Neural crest cell (in vitro differentiated cells): Measurements from ENCODE around the gene WDFY3. TPM values are rescaled to one million over a fixed set of nuclear protein-coding genes. Genes with fewer than 3 reads are reported as not detected.
A peak's percentile ranks its signal among the peaks of the same experiment; 100 is the strongest.

ENCODE experiments used
- DNase-seq: peaks from one replicate; pipeline ENCODE4 v3.0.0; 2021; ENCODE audit warnings: low read depth, mixed read lengths, low spot score
- H3K27ac Mint-ChIP-seq: one replicate; pipeline ENCODE4 v1.8.0; 2021; ENCODE audit warnings: mild to moderate bottlenecking, mixed read lengths; ENCODE audit not compliant: unreplicated experiment
- H3K27me3 Mint-ChIP-seq: 2 replicates; pipeline ENCODE4 v1.8.0; 2021; ENCODE audit warnings: low read depth, mild to moderate bottlenecking, mixed read lengths
- H3K36me3 Mint-ChIP-seq: 2 replicates; pipeline ENCODE4 v1.8.0; 2021; ENCODE audit warnings: low read depth, mild to moderate bottlenecking, mixed read lengths
- H3K4me1 Mint-ChIP-seq: 2 replicates; pipeline ENCODE4 v1.8.0; 2021; ENCODE audit warnings: mixed read lengths
- H3K4me3 Mint-ChIP-seq: one replicate; pipeline ENCODE4 v1.8.0; 2021; ENCODE audit warnings: mild to moderate bottlenecking, mixed read lengths
- H3K9me3 Mint-ChIP-seq: 2 replicates; pipeline ENCODE4 v1.8.0; 2021; ENCODE audit warnings: mixed read lengths
- CTCF ChIP-seq: fragments of 200-600 bp; sonication (generic); conservative IDR thresholded peaks from 2 replicates; pipeline ENCODE4 v1.5.0; 2021; ENCODE audit warnings: antibody characterized with exemption, mild to moderate bottlenecking
- total RNA-seq: library from RNA; stranded (reverse); gene quantifications from 2 replicates; pipeline ENCODE4 v1.2.1, GENCODE V29; 2021

WDFY3 gene
- total RNA-seq, 1 donor from 2014 or later = 53.5 TPM

GRCh38 chr4:84908876-84909275 is 57.6 kb downstream of the WDFY3 start:
- Mint-ChIP-seq H3K36me3 (peaks cover 16% of the 10 kb centered on the region), H3K27ac (no peak overlapping the region), H3K4me1 (no peaks in the 10 kb centered on the region), H3K9me3 (peaks cover 6% of the 10 kb centered on the region), H3K4me3 (no peak overlapping the region), H3K27me3 (no peaks in the 10 kb centered on the region)
- TF ChIP-seq CTCF = no peak
- DNase-seq = no peak

DNA sequence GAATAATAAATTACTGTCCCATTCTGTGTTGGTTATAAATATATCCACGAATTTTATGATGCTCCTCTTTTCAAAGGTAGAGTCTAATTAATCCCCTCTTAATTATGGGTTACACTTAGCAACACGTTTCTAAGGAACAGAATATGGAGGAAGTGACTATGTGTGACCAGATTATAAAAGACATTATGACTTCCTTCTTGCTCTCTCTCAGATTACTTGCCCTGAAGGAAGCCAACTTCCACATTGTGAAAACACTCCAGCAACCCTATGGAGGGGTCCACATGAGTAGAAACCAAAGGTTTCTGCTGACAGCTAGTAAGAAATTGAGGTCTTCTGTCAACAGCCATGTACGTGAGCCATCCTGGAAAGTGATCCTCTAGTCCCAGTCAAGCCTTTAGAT is 59.3 kb downstream of the WDFY3 start:
- Mint-ChIP-seq H3K27me3 (no peaks in the 10 kb centered on the region), H3K4me1 (no peaks in the 10 kb centered on the region), H3K27ac (no peak overlapping the region), H3K9me3 (no peaks in the 10 kb centered on the region), H3K36me3 (peaks cover 6% of the 10 kb centered on the region), H3K4me3 (no peak overlapping the region)
- no peak for TF ChIP-seq CTCF
- no peak for DNase-seq

DNA sequence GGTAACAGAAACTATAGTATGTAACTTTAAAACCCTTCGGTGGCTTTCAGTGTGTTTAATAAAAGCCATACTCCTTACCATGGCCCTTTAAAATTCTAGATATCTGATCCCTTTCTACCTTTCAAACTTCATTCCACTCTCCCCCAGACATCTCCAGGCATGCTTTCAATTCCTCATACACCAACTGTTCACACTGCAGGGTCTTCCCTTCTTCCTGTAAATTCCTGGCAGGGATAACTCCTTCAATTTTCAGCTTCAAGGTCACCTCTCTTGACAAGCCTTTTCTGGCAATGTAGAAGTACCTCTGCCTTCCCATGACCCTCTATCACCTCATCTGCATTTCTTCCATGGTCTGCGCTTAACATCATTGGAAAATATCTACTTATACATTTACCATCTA is 60.8 kb downstream of the WDFY3 start:
- Mint-ChIP-seq H3K9me3 (no peaks in the 10 kb centered on the region), H3K27me3 (no peaks in the 10 kb centered on the region), H3K27ac (peak overlapping the region; percentile 40), H3K4me1 (peaks cover 3% of the 10 kb centered on the region), H3K36me3 (peaks cover 5% of the 10 kb centered on the region), H3K4me3 (no peak overlapping the region)
- TF ChIP-seq CTCF = no peak
- no peak for DNase-seq

DNA sequence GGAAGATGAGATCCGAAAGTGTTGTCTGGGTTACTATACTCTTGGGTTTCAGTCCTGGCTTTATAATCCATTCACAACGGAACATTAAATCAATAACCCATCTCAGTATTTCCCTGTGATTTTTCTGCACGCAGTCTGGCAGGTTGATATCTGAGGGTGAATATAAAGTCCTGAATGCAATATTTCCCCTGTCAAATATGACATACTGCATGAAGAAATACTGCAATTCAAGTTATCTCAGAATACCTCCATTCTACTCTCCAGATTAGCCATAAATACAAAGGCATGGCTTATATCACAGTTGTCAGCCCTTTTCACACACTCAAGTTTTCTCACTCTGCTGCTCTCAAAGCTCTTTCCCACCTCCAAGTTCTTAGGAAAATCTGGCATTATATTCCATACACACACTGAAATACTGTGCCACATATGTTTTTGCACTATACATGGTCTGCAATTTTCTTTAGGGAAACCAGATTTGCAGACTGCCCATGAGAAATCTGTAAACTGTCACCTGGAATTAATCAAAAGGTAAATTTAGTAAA is 64.7 kb downstream of the WDFY3 start:
- Mint-ChIP-seq H3K4me1 (peaks cover 3% of the 10 kb centered on the region), H3K4me3 (no peak overlapping the region)

DNA sequence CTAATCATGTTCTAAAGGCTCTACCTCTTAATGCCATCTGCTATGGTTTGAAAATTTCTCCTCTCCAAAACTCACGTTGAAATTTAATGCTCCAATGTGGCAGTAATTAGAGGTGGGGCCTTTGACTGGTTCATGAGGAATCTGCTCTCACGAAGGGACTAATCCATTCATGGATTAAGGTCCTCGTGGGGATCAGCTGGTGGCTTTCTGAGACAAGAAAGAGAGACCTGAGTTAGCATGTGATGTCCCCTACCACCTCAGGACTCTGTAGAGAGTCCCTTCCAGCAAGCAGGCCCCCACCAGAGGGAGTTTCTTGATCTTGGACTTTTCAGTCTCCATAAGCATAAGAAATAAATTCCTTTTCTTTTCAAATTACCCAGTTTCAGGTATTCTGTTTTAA is 65.3 kb downstream of the WDFY3 start:
- no peaks in the 10 kb centered on the region for H3K9me3 Mint-ChIP-seq
- TF ChIP-seq CTCF = no peak
- DNase-seq = no peak
- no peak overlapping the region for H3K27ac Mint-ChIP-seq
- no peaks in the 10 kb centered on the region for H3K27me3 Mint-ChIP-seq
- H3K4me1 Mint-ChIP-seq = peaks cover 3% of the 10 kb centered on the region
- no peak overlapping the region for H3K4me3 Mint-ChIP-seq
- peaks cover 2% of the 10 kb centered on the region for H3K36me3 Mint-ChIP-seq

More for the DNA sequence above, 64.7 kb downstream of the WDFY3 start:
- no peak for DNase-seq
- H3K27me3 Mint-ChIP-seq = no peaks in the 10 kb centered on the region
- peaks cover 2% of the 10 kb centered on the region for H3K36me3 Mint-ChIP-seq
- no peak overlapping the region for H3K27ac Mint-ChIP-seq
- no peak for TF ChIP-seq CTCF
- no peaks in the 10 kb centered on the region for H3K9me3 Mint-ChIP-seq
